Activated CD8-positive, alpha-beta memory T cell treated with anti-CD3 and anti-CD28 coated beads for 36 hours (primary cell): ENCODE results near the gene LGALS7. TPM values are rescaled to one million over a fixed set of nuclear protein-coding genes. Genes with fewer than 3 reads are reported as not detected.

ENCODE experiments used
- CTCF ChIA-PET: fragments of 350-600 bp; sonication (Branson Sonifier 250); formaldehyde crosslinking; loops from one replicate; lab custom pipeline; 2021; ENCODE audit warnings: antibody characterized with exemption; lab: Charles Lee
- POLR2A ChIA-PET: fragments of 350-600 bp; sonication (Branson Sonifier 250); formaldehyde crosslinking; loops from one replicate; lab custom pipeline; 2021; ENCODE audit warnings: antibody characterized with exemption; lab: Charles Lee
- total RNA-seq, 2 experiments: library from RNA; stranded (reverse); gene quantifications; one replicate each; pipeline ENCODE4 v1.2.3, GENCODE V29; 2021

The LGALS7 gene
- total RNA-seq, 2 experiments from 2014 or later = not detected

DNA sequence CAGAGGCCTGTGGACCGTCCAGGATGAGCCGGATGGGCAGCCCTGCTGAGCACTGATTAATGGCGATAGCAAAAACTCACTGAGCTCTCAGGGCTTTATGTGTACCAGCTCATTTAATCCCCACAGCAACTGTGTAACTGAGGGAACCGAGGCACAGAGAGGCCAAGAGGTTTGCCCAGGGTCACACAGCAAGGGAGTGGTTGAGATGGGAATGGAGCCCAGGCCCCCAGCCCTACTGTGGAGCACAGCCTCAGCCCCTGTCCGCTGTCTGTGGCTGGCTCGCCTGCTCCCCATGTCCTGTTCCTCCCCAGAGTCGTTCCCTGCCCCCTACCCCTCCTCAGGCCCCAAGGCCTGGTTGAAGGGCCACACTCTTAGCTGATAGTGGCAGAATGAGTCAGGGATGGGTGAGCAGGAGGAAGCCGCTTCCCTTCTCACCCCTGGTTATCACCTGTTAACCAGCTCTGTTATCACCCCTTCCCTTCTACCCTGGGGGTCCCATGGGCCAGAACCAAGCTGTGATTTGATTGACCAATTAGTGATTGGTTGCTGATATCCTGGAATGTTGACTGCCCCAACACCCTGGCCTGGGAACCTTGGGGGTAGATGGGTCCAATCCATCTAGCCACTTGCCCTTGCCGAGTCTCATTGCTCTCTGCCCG lies 50.2 kb downstream of the LGALS7 start:
- CTCF ChIA-PET = no interaction called here
- POLR2A ChIA-PET = no interaction called here

- CTCF ChIA-PET = no interaction called here
These were observed 51.1 kb downstream of the LGALS7 start for GRCh38 chr19:38721979-38722773.

DNA sequence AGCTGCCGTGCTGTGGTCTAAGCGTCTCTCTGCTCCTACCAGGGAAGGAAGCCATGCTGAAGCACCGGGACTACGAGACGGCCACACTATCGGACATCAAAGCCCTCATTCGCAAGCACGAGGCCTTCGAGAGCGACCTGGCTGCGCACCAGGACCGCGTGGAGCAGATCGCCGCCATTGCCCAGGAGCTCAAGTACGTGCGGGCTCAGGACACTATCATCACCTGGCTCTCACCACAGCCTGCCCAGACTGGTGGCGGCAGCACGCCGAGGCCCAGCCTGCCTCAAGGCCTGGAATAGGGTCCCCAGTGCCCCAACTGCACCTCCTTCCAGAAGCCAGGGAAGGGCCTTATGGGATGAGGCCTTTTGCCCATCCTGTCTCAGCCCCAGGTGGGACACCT lies 51.8 kb downstream of the LGALS7 start:
- ChIA-PET CTCF (no interaction called here), POLR2A (no interaction called here)

More at GRCh38 chr19:38721979-38722773, 51.1 kb downstream of the LGALS7 start:
- POLR2A ChIA-PET = interaction anchor here (0.6 kb wide), 1 partner anchor 11 kb away, joined by 4 read pairs; no protein-coding TSS in a partner anchor

Other genes starting within 250 kb of the LGALS7 start
- gene MAP4K1, start 155.6 kb downstream of the LGALS7 start, total RNA-seq = 100 to 1,000 TPM; 159 to 165 TPM
- gene EIF3K, start 154.3 kb downstream of the LGALS7 start, total RNA-seq = 100 to 1,000 TPM; 280 to 286 TPM
- gene ACTN4, start 125.9 kb downstream of the LGALS7 start, total RNA-seq = 100 to 1,000 TPM; 292 to 301 TPM
- gene CAPN12, start 29.0 kb downstream of the LGALS7 start, total RNA-seq = 1 to 10 TPM; 3.3 to 3.7 TPM
- gene LGALS7B, start 15.7 kb upstream of the LGALS7 start, total RNA-seq = not detected
- under 1 TPM; 0.65 to 0.82 TPM for gene LGALS4, start 39.4 kb upstream of the LGALS7 start, total RNA-seq
- 100 to 1,000 TPM; 108 to 124 TPM for gene ECH1, start 58.3 kb upstream of the LGALS7 start, total RNA-seq
- gene HNRNPL, start 76.5 kb upstream of the LGALS7 start, total RNA-seq = 100 to 1,000 TPM; 677 to 698 TPM
- 10 to 100 TPM; 84.0 to 85.5 TPM for gene RINL, start 104.8 kb upstream of the LGALS7 start, total RNA-seq
- gene SIRT2, start 126.1 kb upstream of the LGALS7 start, total RNA-seq = 10 to 100 TPM; 28.3 to 30.4 TPM
- 100 to 1,000 TPM in 1 of 2 experiments, 10 to 100 TPM in 1; 99.9 to 103 TPM for gene NFKBIB, start 126.5 kb upstream of the LGALS7 start, total RNA-seq
- under 1 TPM; 0.44 to 0.53 TPM for gene CCER2, start 138.7 kb upstream of the LGALS7 start, total RNA-seq
- 10 to 100 TPM; 41.7 to 47.3 TPM for gene SARS2, start 157.2 kb upstream of the LGALS7 start, total RNA-seq
- 100 to 1,000 TPM; 113 to 121 TPM for gene MRPS12, start 157.4 kb upstream of the LGALS7 start, total RNA-seq
- gene FBXO17, start 202.2 kb upstream of the LGALS7 start, total RNA-seq = not detected